GM12864 (cell line): Measurements from ENCODE around the gene PTPRT.

Source experiments
- DNase-seq: peaks from one replicate; pipeline ENCODE4 v3.0.0-alpha.2; 2011; ENCODE audit warnings: low read depth
- H3K4me3 ChIP-seq: 2 replicates; pipeline ENCODE4 v1.5.1; 2011; ENCODE audit warnings: mild to moderate bottlenecking, low read depth, low read length, control low read depth
- TF ChIP-seq, protein P1 (sequence below): IDR thresholded peaks from 2 replicates; pipeline ENCODE4 v1.5.1; 2011; ENCODE audit warnings: low read depth, mild to moderate bottlenecking, moderate library complexity, low read length, control low read depth, inconsistent platforms; ENCODE audit errors: missing control alignments

PTPRT gene

DNA sequence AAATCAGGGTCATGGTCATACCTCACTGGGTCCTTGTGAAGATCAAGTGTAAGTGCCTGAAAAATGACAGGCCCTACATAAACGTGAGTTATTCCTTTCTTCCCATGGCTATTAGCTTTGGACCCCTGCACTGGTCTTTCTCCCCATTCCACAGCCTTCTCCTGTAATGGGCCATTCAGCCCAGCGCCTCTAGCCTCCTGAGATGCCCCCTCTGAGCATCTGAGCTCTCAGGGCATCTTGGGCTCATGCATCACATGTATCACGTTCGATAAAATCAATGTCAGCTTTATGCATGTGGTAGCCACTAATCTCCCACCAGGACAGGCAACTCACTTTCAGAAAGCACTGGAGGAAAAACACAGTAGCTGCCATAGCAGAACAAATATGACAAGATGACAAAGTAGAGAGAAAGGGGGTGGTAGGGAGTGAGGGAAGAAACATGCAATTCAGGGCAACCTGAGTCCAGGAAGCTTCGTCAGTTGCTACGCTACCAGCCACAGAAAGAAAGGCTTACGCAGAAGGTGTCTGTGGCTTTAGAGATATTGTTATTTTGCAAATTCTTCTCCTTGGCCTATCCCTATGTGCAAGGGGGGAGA, 498.8 kb downstream of the PTPRT start:
- no peak overlapping the region for H3K4me3 ChIP-seq
- no peak for DNase-seq
- TF ChIP-seq, protein P1, sequence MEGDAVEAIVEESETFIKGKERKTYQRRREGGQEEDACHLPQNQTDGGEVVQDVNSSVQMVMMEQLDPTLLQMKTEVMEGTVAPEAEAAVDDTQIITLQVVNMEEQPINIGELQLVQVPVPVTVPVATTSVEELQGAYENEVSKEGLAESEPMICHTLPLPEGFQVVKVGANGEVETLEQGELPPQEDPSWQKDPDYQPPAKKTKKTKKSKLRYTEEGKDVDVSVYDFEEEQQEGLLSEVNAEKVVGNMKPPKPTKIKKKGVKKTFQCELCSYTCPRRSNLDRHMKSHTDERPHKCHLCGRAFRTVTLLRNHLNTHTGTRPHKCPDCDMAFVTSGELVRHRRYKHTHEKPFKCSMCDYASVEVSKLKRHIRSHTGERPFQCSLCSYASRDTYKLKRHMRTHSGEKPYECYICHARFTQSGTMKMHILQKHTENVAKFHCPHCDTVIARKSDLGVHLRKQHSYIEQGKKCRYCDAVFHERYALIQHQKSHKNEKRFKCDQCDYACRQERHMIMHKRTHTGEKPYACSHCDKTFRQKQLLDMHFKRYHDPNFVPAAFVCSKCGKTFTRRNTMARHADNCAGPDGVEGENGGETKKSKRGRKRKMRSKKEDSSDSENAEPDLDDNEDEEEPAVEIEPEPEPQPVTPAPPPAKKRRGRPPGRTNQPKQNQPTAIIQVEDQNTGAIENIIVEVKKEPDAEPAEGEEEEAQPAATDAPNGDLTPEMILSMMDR = no peak

DNA sequence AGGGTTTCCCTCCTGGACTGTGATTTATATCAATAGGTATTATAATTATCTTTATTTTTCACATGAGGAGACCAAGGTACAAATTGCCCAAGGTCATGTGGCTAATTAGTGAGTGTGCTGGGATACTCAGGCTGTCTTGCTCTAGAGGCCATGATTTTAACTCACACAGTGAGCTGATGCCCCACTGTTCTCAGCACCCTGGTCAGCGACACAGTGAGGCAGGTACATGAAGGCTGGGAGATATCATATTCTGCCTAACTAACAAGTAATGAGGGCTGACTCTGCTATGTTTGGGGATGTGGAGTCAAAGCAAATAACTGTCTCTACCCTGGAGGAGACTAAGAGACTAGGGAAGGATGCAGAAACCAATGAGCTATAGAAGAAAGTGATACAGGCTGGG, 501.1 kb downstream of the PTPRT start:
- TF ChIP-seq, protein P1 = no peak
- no peak for DNase-seq
- H3K4me3 ChIP-seq = no peak overlapping the region

DNA sequence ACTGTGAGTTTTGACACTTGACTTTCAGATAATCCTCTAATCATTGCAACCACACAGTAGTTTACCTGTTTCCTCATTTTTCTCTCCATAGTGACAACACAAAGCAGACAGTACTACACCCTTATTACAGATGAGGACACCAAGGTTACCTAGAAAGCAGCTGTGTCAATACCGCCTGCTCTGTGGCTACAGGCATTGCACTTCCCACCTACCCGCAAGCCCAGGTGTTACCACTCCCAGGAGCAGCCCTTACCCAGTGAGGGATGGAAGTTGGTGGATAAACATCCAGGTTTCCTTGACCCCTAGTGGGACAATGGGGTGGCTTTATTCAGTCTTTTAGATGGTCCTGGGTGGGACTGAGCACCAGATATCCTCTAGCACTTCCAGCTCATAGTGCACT, 503.6 kb downstream of the PTPRT start:
- no peak for DNase-seq
- TF ChIP-seq, protein P1 = no peak
- no peak overlapping the region for H3K4me3 ChIP-seq

DNA sequence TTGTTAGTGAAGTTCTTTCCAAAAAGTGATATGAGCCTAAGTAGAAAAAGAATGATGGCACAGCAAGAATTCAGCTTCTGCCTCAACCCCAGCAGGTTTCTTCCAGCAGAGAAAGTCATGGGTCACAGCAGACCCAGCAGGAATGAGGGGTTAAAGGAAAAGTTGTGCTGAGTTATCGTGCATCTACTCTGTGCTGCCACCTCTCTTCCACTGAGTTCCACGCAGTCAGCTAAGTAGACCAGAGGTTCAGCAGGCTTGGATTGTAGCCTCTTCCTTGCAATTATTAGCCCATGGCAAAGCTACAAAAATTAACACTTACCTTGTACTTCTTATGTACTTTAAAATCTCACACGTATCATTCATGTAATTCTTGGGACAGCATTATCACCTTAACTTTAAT, 510.8 kb downstream of the PTPRT start:
- no peak for DNase-seq
- TF ChIP-seq, protein P1 = peak; percentile 46

DNA sequence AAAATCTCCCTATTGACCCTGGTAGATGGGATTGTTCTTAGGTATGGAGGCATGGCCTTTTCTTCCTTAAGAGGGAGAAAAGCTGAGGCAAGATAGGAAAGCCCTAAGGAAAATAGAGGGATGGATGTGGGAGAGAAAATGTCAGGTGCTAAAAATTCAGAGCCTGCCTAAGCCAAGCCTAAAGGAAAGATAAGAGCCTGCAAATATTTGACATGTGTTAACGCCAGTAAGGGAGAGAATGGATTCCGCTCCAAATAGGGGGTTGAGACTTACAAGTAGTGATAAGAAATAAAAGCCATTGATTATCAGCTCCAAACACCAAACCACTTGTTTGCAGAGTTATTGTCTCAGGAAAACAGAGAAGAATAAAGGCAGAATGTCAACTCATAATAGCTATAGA, 533.6 kb downstream of the PTPRT start:
- H3K4me3 ChIP-seq = no peak overlapping the region
- TF ChIP-seq, protein P1 = no peak
- no peak for DNase-seq

More for the DNA sequence above, 510.8 kb downstream of the PTPRT start:
- no peak overlapping the region for H3K4me3 ChIP-seq

DNA sequence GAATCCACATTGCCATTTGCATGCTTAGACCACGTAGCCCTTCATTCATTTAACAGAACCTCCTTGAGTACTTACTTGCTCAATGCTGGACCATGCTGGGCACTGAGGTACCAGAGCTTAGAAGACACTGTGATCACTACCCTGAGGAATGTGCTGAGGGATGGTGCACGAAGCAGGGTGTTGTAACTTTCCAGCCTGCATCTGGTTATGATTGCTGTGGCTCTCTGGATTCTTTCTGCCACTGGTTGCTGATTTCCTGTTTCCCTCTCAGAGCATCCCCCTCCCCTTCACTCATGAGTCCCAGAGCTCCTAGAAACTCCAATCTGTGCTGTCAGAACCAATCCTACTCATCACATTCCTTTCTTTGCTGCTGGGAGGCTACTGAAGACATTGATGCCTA, 537.4 kb downstream of the PTPRT start:
- no peak overlapping the region for H3K4me3 ChIP-seq
- TF ChIP-seq, protein P1 = no peak
- DNase-seq = no peak

DNA sequence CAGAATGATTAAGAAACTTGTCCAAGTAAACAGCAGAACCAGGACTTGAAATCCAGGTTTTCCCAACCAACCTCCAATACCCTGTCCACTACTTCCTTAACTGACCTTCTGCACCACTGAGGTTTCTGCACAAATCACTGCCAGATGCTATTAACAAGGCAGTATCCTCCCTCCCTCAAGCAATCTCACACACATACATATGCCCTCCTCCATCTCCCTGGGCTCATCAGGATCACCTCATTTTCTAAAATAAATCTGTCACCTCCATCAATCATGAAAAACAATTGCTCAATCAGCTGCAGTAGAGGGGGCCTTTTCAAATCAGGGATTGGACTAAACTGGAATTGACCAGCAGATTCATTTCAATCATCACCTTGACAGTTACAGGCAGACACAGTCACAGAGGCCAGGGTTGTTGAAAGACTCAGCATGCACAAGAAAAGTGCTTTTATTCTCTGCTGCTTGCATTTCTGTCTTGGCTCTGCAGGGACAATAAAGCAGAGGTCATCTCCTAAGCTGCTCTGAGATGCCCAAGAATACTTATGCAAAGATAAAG, 539.4 kb downstream of the PTPRT start:
- TF ChIP-seq, protein P1 = no peak
- no peak overlapping the region for H3K4me3 ChIP-seq
- DNase-seq = no peak
